ENCODE measurements around the gene SIX5. TPM values are rescaled to one million over a fixed set of nuclear protein-coding genes. Genes with fewer than 3 reads are reported as not detected.

The SIX5 gene
- total RNA-seq, 1 experiment from 2014 or later, result 27.6 TPM

- intact Hi-C loops (cut with micrococcal nuclease; ENCODE audit: unreplicated experiment), result no loop called here
- Histone ChIP-seq H4K20me1 (ENCODE audit: insufficient read depth) (no peaks in the 10 kb centered on the region), H3K9me2 (ENCODE audit: insufficient read depth) (no peaks in the 10 kb centered on the region), H3K27me3 (ENCODE audit: insufficient read depth, low read depth) (no peaks in the 10 kb centered on the region), H3K4me2 (0 out of 2 replicates have a peak overlapping the region, but pooled peaks have one; percentile 9), H3F3A (ENCODE audit: insufficient read depth, low read depth) (peaks cover 14% of the 10 kb centered on the region; the same call in 1 of the 2 replicates), H3K4me1 (replicated peaks; ENCODE audit: insufficient read depth) (peaks cover 18% of the 10 kb centered on the region), H3K36me3 (ENCODE audit: low read depth) (peaks cover 13% of the 10 kb centered on the region), H3K4me3 (no peak overlapping the region), H3K9me3 (ENCODE audit: insufficient read depth, low read depth) (no peaks in the 10 kb centered on the region), H3K27ac (no peak overlapping the region), H3K79me2 (ENCODE audit: low read depth) (peaks cover 28% of the 10 kb centered on the region), H2AFZ (no peak overlapping the region)
- ChIA-PET CTCF (interaction anchor here (0.6 to 0.7 kb wide), 3 partner anchors 12 to 542 kb away, joined by 3 to 6 read pairs (median 3); no protein-coding TSS in a partner anchor), POLR2A (ENCODE audit: unreplicated experiment) (interaction anchor here (0.6 to 1.4 kb wide), 4 partner anchors 10 to 76 kb away, joined by 3 to 15 read pairs (median 5); partner anchors contain the start of gene DMPK)
- BruUV-seq (replicated peaks), result no TSS peak
- no peak for DNase-seq
- TF ChIP-seq EZH2 (IDR thresholded peaks at IDR 0.05; ENCODE audit: low read depth) (no peak), CTCF (conservative IDR thresholded peaks at IDR 0.05) (no peak)
Observed at GRCh38 chr19:45793178-45793564, 24.1 kb upstream of the SIX5 start.

GRCh38 chr19:45792470-45793177 lies 23.6 kb upstream of the SIX5 start, which contains the start of gene DMWD:
Gene DMWD, minus strand, starts transcription at chr19:45792845. Its CDS starts 89 bp downstream, at chr19:45792756.
- Histone ChIP-seq H3K36me3 (ENCODE audit: low read depth) (peaks cover 13% of the 10 kb centered on the region), H3K27ac (no peak within 1 kb of the TSS), H3F3A (ENCODE audit: insufficient read depth, low read depth) (peaks cover 12% of the 10 kb centered on the region; the same call in 1 of the 2 replicates), H3K4me3 (peak within 1 kb of the TSS; percentile 93), H2AFZ (peak within 1 kb of the TSS; percentile 77), H3K4me1 (replicated peaks; ENCODE audit: insufficient read depth) (peaks cover 18% of the 10 kb centered on the region), H3K4me2 (peak within 1 kb of the TSS; percentile 95), H3K27me3 (ENCODE audit: insufficient read depth, low read depth) (no peaks in the 10 kb centered on the region), H3K9me3 (ENCODE audit: insufficient read depth, low read depth) (no peaks in the 10 kb centered on the region), H3K79me2 (ENCODE audit: low read depth) (peaks cover 28% of the 10 kb centered on the region), H3K9me2 (ENCODE audit: insufficient read depth) (no peaks in the 10 kb centered on the region), H4K20me1 (ENCODE audit: insufficient read depth) (no peaks in the 10 kb centered on the region)
- BruUV-seq (replicated peaks), result no TSS peak
- peak; percentile 95 to 100 for DNase-seq
- TF ChIP-seq CTCF (conservative IDR thresholded peaks at IDR 0.05) (no peak), EZH2 (IDR thresholded peaks at IDR 0.05; ENCODE audit: low read depth) (no peak)
- intact Hi-C loops (cut with micrococcal nuclease; ENCODE audit: unreplicated experiment), result no loop called here
- CTCF ChIA-PET, result interaction anchor here (0.6 to 0.7 kb wide), 3 partner anchors 11 to 542 kb away, joined by 3 to 6 read pairs (median 3); no protein-coding TSS in a partner anchor
- POLR2A ChIA-PET (ENCODE audit: unreplicated experiment), result interaction anchor here (0.6 to 1.4 kb wide), 5 partner anchors 10 to 1268 kb away, joined by 3 to 15 read pairs (median 3); partner anchors contain the start of gene DMPK

- peak overlapping the region; percentile 77 for H2AFZ ChIP-seq
- intact Hi-C loops (cut with micrococcal nuclease; ENCODE audit: unreplicated experiment), result no loop called here
- no peak for DNase-seq
- H3K36me3 ChIP-seq (ENCODE audit: low read depth), result peaks cover 13% of the 10 kb centered on the region
- H3F3A ChIP-seq (ENCODE audit: insufficient read depth, low read depth), result peaks cover 8% of the 10 kb centered on the region; the same call in 1 of the 2 replicates
- POLR2A ChIA-PET (ENCODE audit: unreplicated experiment), result interaction anchor here (0.7 to 1.4 kb wide), 3 partner anchors 9 to 1268 kb away, joined by 3 to 15 read pairs (median 5); partner anchors contain the start of gene DMPK
- no TSS peak for BruUV-seq (replicated peaks)
- no peaks in the 10 kb centered on the region for H3K9me2 ChIP-seq (ENCODE audit: insufficient read depth)
- H3K4me2 ChIP-seq, result peak overlapping the region; percentile 95
- peaks cover 18% of the 10 kb centered on the region for H3K4me1 ChIP-seq (replicated peaks; ENCODE audit: insufficient read depth)
- no peaks in the 10 kb centered on the region for H3K9me3 ChIP-seq (ENCODE audit: insufficient read depth, low read depth)
- H3K27ac ChIP-seq, result no peak overlapping the region
- no peak for TF ChIP-seq EZH2 (IDR thresholded peaks at IDR 0.05; ENCODE audit: low read depth)
- TF ChIP-seq CTCF (conservative IDR thresholded peaks at IDR 0.05), result no peak
- CTCF ChIA-PET, result no interaction called here
- H3K27me3 ChIP-seq (ENCODE audit: insufficient read depth, low read depth), result no peaks in the 10 kb centered on the region
- peak overlapping the region; percentile 93 for H3K4me3 ChIP-seq
- H3K79me2 ChIP-seq (ENCODE audit: low read depth), result peaks cover 28% of the 10 kb centered on the region
- H4K20me1 ChIP-seq (ENCODE audit: insufficient read depth), result no peaks in the 10 kb centered on the region
Observed at GRCh38 chr19:45791744-45792469, 22.9 kb upstream of the SIX5 start.

Data from PC-9 (cell line).